ENCODE measurements around the gene KCNH3.

The KCNH3 gene

GRCh38 chr12:49552899-49553298 is 14.1 kb downstream of the KCNH3 start:
- ChIA-PET POLR2A (interaction anchor here (0.8 to 1.9 kb wide), 4 partner anchors 10 to 194 kb away, joined by 3 to 8 read pairs (median 4); partner anchors contain the start of gene SPATS2), CTCF (interaction anchor here (0.6 to 3.7 kb wide), 18 partner anchors 10 to 264 kb away, joined by 3 to 56 read pairs (median 6); partner anchors contain the start of genes KCNH3 and PRPF40B)
- no peaks in the 10 kb centered on the region for H3K4me1 ChIP-seq (ENCODE audit: control insufficient read depth, insufficient read depth, low read length)
- H3K4me3 ChIP-seq (ENCODE audit: low read depth, low read length) = no peak overlapping the region
- no peaks in the 10 kb centered on the region for H3K9me3 ChIP-seq (ENCODE audit: control insufficient read depth, insufficient read depth, low read depth, low read length)
- TF ChIP-seq YY1 (tag by site-specific recombination; IDR thresholded peaks at IDR 0.05) (no peak), ZNF549 (tag by site-specific recombination; IDR thresholded peaks at IDR 0.05) (no peak), ZFP69B (tag by site-specific recombination; IDR thresholded peaks at IDR 0.05) (no peak), KLF9 (tag by site-specific recombination; IDR thresholded peaks at IDR 0.05; ENCODE audit: low read depth) (no peak), PRDM6 (tag by site-specific recombination; IDR thresholded peaks at IDR 0.05) (no peak), ZNF23 (tag by site-specific recombination; IDR thresholded peaks at IDR 0.05; ENCODE audit: borderline replicate concordance) (no peak), KLF8 (tag by site-specific recombination; IDR thresholded peaks at IDR 0.05) (no peak), ZNF704 (tag by site-specific recombination; IDR thresholded peaks at IDR 0.05) (no peak), ZNF10 (tag by site-specific recombination; IDR thresholded peaks at IDR 0.05) (no peak), ZNF449 (tag by site-specific recombination; IDR thresholded peaks at IDR 0.05) (no peak), PBX3 (CRISPR knock-in tag; IDR thresholded peaks at IDR 0.05) (no peak), ZNF169 (tag by site-specific recombination; IDR thresholded peaks at IDR 0.05) (no peak), ZNF248 (tag by site-specific recombination; IDR thresholded peaks at IDR 0.05) (no peak), ZNF184 (tag by site-specific recombination; IDR thresholded peaks at IDR 0.05) (no peak), ZBTB1 (tag by site-specific recombination; IDR thresholded peaks at IDR 0.05) (no peak), CTCF (tag by site-specific recombination; IDR thresholded peaks at IDR 0.05) (no peak), ZNF280D (tag by site-specific recombination; IDR thresholded peaks at IDR 0.05) (no peak), ZNF211 (tag by site-specific recombination; IDR thresholded peaks at IDR 0.05; ENCODE audit: low read depth) (no peak), EGR2 (tag by site-specific recombination; IDR thresholded peaks at IDR 0.05; ENCODE audit: low read depth) (no peak)
- no peak overlapping the region for H3K27ac ChIP-seq (ENCODE audit: extremely low read depth, low read depth, low read length)
- peaks cover 0 to 21% of the 10 kb centered on the region in 2 experiments; a peak in 1 of 3 replicates for H3K36me3 ChIP-seq (ENCODE audit: control insufficient read depth in 2 of 2, insufficient read depth in 1 of 2, low read length in 2 of 2)

All from HEK293 (cell line).